Stomach (tissue), 4 donors: ENCODE measurements around the gene TOB2.

Source experiments
- CTCF ChIP-seq, 7 experiments: fragments of 450-650 bp in 4 of 7; fragments of 200-600 bp in 3 of 7; sonication (generic) in 3 of 7; IDR thresholded peaks; one replicate each; pipeline ENCODE4 v1.5.1; 2016 to 2019; ENCODE audit warnings: antibody characterized with exemption in 7 of 7, control low read depth in 2 of 7, mild to moderate bottlenecking in 1 of 7
- EP300 ChIP-seq: sonication (generic); formaldehyde crosslinking; IDR thresholded peaks from one replicate; pipeline ENCODE4 v1.6.1; 2017; ENCODE audit warnings: antibody characterized with exemption
- POLR2AphosphoS5 ChIP-seq, 3 donors: sonication (generic); formaldehyde crosslinking; IDR thresholded peaks; one replicate each; pipeline ENCODE4 v1.6.1; 2016; ENCODE audit warnings: antibody characterized with exemption in 3 of 3

DNA sequence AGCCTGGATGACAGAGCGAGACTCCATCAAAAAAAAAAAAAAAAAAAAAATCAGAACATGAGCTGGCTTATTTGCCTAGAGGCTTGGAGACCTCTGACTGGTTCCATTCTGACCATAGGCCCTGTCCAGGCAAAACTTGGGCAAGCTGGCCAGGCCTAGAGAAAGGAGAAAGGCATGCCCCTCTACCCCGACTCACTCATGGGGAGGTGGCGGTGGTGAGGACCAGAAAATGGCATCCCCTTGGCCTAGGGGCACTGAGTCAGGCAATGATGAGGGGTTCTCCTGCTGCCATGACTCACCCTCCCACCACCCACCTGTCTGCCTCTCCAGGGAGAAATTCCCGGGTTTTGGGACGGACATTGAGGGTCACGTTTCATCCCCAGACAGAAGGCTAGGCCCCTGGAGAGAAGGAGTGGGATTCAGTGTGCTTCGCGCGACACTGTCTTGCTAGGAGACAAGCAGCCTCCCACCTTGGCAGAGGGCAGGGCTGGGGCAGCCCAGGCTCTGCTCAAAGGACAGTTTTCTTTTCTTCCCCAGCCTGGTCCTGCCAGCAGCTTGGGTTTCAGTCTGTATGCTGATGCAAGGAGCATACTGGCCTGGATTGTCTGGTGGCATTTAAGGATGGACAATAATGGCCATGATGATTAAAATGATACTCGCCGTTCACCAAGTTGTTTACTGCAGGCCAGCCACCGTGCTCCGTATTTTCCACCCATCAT lies 17.2 kb downstream of the TOB2 start:
- TF ChIP-seq CTCF (IDR thresholded peaks at IDR 0.05) (no peak), EP300 (no peak), POLR2AphosphoS5 (IDR thresholded peaks at IDR 0.05) (no peak)
